Measurements from ENCODE around the gene FTMT. TPM values are rescaled to one million over a fixed set of nuclear protein-coding genes. Genes with fewer than 3 reads are reported as not detected.

FTMT gene
- total and polyA plus RNA-seq, 10 donors = not detected

- no peak for TF ChIP-seq POLR2A (IDR thresholded peaks at IDR 0.05)
- TF ChIP-seq POLR2AphosphoS5 (IDR thresholded peaks at IDR 0.05) = no peak
- no peak for TF ChIP-seq CTCF (IDR thresholded peaks at IDR 0.05 in 8 of 11, conservative IDR thresholded peaks at IDR 0.05 in 3 of 11)
- Histone ChIP-seq H3K9me3 (no peaks in the 10 kb centered on the region), H3K27me3 (replicated peaks in 1 of 7) (no peaks in the 10 kb centered on the region), H3K4me3 (no peak overlapping the region), H3K4me1 (no peaks in the 10 kb centered on the region), H3K36me3 (no peaks in the 10 kb centered on the region), H3K27ac (no peak overlapping the region)
- DNase-seq = no peak
- WGBS, 5 donors = 32 to 60% (median 46%) methylated on average over 2 of the region's 2 CpGs
- intact Hi-C loops (cut with DNase I; ENCODE audit: low total_unique reads) = no loop called here
These were observed 18.8 kb downstream of the FTMT start for GRCh38 chr5:121870489-121870888.

- TF ChIP-seq POLR2A (IDR thresholded peaks at IDR 0.05) = no peak
- no peak for TF ChIP-seq CTCF (IDR thresholded peaks at IDR 0.05 in 8 of 11, conservative IDR thresholded peaks at IDR 0.05 in 3 of 11)
- TF ChIP-seq POLR2AphosphoS5 (IDR thresholded peaks at IDR 0.05) = no peak
- WGBS, 5 donors = 88 to 97% (median 91%) methylated on average over 2 of the region's 2 CpGs
- H3K4me1 ChIP-seq = no peaks in the 10 kb centered on the region
- H3K4me3 ChIP-seq = no peak overlapping the region
- intact Hi-C loops (cut with DNase I; ENCODE audit: low total_unique reads) = no loop called here
- no peaks in the 10 kb centered on the region for H3K36me3 ChIP-seq
- H3K9me3 ChIP-seq = no peaks in the 10 kb centered on the region
- no peaks in the 10 kb centered on the region for H3K27me3 ChIP-seq (replicated peaks in 1 of 7)
- DNase-seq = no peak
- H3K27ac ChIP-seq = no peak overlapping the region
These were observed 21.2 kb downstream of the FTMT start for GRCh38 chr5:121872856-121873255.

- intact Hi-C loops (cut with DNase I; ENCODE audit: low total_unique reads) = no loop called here
- Histone ChIP-seq H3K27ac (no peak overlapping the region), H3K36me3 (no peaks in the 10 kb centered on the region), H3K9me3 (no peaks in the 10 kb centered on the region), H3K27me3 (replicated peaks in 1 of 7) (no peaks in the 10 kb centered on the region), H3K4me1 (no peaks in the 10 kb centered on the region), H3K4me3 (no peak overlapping the region)
- no peak for TF ChIP-seq CTCF (IDR thresholded peaks at IDR 0.05 in 8 of 11, conservative IDR thresholded peaks at IDR 0.05 in 3 of 11)
- TF ChIP-seq POLR2AphosphoS5 (IDR thresholded peaks at IDR 0.05) = no peak
- TF ChIP-seq POLR2A (IDR thresholded peaks at IDR 0.05) = no peak
- DNase-seq = no peak
- WGBS, 5 donors = 86 to 100% (median 91%) methylated on average over 1 of the region's 1 CpG
These were observed 21.7 kb downstream of the FTMT start for GRCh38 chr5:121873409-121873808.

GRCh38 chr5:121885630-121886029 lies 33.9 kb downstream of the FTMT start:
- intact Hi-C loops (cut with DNase I; ENCODE audit: low total_unique reads) = no loop called here
- TF ChIP-seq POLR2A (IDR thresholded peaks at IDR 0.05) = no peak
- TF ChIP-seq POLR2AphosphoS5 (IDR thresholded peaks at IDR 0.05) = no peak
- TF ChIP-seq CTCF (IDR thresholded peaks at IDR 0.05 in 8 of 11, conservative IDR thresholded peaks at IDR 0.05 in 3 of 11) = no peak

More at GRCh38 chr5:121885630-121886029, 33.9 kb downstream of the FTMT start:
- no peak for DNase-seq
- H3K27me3 ChIP-seq (replicated peaks in 1 of 7) = peaks cover 0 to 5% (median 0%) of the 10 kb centered on the region in 7 donors
- no peak overlapping the region for H3K4me3 ChIP-seq
- no peaks in the 10 kb centered on the region for H3K4me1 ChIP-seq
- WGBS, 5 donors = 74 to 88% (median 81%) methylated on average over 2 of the region's 2 CpGs
- H3K27ac ChIP-seq = no peak overlapping the region
- H3K9me3 ChIP-seq = peaks cover 0 to under 1% (median 0%) of the 10 kb centered on the region in 8 donors
- H3K36me3 ChIP-seq = no peaks in the 10 kb centered on the region
